ENCODE measurements around the gene SNAI3.

SNAI3 gene

DNA sequence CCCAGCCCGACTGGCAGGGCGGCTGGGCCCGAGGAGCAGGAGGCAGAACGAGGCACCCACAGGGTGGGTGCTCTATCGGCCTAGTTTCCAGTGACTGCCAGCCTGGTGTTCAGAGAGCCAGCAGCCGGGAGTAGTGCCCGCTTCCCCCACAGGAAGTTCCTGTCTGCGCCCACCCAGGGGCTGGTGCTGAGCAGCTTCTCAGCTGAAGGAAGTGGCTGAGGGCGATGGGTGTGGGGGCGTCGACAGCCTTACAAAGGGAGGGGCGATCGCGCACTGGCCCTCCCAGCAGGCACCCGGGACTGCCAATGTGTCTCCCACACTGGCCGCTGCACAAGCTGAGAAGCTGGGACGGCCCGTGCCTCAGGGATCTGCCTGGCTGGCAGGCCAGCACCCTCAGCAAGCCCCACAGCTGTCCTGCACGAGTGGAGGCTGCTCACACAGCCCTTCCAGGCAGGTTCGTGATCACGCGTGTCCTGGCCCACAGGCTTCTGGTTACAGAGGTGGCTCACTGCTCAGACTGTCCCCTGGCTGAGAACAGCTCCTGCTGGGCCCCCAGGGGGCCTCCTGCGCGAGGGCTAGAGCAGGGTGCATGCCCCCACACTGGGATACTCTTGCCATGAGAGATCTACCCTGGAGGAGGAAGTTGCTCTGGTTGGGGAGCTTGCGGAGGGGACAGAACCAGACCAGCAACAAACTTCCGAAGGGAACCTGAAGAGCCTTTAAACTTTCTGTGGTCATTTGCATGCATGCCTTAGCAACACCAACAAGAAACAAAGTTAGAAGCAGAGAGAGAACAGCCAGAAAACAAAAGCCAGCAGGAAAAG, 17.4 kb upstream of the SNAI3 start:
- peak; percentile 86 for DNase-seq

DNA sequence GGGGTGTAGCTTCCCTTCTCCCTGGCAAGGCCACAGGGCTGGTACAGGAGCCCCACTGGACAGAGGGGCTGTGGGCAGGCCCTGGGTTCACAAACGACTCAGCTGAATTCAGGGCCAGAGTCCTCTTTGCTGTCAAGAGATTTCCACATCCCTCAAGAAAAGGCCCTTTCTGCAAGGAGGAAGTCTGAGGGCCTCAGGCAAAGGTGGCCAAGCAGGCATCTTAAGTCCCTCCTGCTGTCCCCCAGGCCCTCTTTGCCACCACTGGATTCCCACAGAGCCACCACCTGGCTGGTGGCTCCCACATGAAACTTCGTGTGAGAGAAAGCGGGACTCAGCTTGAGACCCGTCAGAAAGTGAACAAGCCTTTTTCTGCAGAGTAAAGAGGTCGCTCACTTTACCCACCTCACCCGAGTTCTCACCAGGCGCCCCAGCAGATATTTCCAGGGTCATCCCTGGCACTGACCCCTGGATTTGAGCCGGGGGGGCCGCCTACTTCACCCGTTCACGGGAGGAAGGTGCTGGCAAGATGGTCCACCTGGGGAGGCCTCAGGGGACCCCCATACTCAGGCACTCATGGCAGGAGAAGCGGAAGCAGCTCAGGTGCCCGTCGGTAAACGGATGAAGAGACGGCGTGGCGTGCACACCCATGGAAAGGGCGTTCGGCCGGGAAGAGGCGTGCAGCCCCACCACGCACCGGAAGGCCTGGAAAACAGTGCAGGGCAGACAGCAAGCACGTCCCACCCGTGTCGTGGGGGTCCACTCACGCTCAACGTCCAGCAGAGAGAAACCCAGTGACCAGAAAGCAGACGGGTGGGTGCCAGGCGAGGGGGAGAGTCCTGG, 16.3 kb upstream of the SNAI3 start:
- no peak for DNase-seq

- DNase-seq = no peak
Measured at GRCh38 chr16:88701581-88702370, 15.5 kb upstream of the SNAI3 start.

DNA sequence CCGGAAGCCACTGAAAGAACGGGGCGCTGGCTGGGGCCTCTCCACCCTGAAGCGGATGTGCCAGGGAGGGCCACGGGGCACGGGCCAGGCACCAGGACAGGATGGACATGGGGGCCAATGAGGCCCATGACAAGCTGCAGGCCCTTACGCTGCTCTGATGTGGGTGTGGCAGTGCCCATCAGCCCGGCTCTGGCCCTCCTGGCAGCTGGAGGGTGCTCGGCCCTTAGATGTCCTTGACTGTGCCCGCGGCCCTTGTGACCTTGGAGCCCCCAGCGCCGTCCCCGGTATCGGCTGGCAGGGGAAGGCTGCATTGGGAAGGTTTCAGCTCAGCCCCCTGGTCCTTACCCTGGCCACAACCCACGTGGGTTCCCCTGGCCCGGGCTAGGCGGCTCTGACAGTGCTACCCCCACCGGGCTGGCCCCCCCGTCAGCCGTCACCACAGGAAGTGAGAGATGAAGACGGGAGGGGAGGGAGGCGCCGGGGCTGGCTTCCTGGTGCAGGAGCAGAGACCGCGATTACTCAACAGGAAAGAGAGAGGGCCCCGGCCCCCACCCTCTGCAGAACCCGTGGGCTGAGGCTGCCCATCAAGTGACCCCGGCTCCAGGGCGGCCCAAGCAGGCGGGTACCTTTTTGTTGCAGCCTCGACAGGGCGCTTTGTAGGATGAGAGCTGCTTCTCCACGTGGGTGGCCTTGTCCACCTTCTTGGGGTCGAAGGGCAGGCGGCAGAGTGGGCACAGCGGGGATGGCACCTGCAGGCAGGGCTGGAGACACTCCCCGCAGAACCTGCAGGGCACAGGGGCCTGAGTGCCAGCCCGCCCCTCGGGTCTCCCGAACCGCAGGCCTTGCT, 14.6 kb upstream of the SNAI3 start:
- DNase-seq = peak; percentile 98

- no peak for DNase-seq
Measured at GRCh38 chr16:88700322-88700635, 14.0 kb upstream of the SNAI3 start.

- DNase-seq = no peak
Measured at GRCh38 chr16:88699180-88699579, 12.9 kb upstream of the SNAI3 start.

DNA sequence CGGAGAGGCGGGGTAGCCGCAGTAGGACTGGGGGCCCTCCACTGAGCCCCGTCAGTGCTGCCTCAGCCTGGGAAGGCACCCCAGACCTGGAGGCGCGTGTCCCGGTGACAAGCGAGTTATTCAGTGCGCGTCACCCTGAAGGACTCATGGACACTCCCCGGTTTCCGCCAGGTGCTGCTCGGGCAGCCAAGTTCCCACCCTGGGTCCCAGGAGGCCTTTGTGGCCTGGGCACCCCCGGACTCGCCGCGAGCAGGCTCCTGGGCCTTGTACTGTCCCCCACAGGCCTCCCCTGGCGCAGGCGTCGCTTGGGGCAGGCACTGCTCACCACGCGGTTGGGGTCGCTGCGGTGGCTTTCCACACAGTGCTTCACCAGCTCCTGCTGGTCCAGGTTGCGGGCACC, 12.3 kb upstream of the SNAI3 start:
- DNase-seq = no peak

GRCh38 chr16:88697831-88698615, 11.7 kb upstream of the SNAI3 start:
- DNase-seq = no peak

DNA sequence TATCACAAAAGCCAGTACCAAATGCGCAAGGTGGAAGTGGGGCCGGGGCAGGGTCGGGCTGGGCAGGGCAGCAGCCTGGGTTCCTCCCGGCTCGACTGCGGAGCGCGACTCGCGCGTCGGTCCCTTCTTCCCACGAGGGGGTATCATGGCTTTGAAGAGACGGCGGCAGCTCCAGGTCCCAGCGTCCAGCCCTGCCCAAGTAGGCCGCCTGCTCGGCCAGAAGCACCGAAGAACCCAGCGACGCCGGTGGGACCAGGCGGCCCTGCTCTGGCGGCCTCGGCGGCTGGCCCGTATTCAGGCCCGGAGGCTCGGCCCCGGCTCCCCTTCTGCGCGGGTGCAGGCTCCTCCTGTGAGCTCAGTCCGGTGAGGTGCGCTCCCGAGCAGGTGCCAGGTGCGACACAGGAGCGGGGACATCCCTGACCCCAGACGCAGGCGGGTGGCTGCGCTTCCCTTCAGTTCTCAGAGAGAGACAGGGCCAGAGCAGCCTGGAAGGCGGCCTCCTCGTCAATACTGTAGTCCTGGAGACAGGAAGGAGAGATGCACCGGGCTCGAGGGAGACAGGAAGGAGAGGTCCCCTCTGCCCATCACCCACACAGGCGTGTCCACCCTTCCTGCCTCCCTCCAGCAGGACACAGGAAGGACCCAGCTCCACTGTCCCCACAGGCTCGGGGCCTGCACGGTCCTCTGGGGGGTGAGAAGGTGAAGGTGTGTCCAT, 11.0 kb upstream of the SNAI3 start:
- no peak for DNase-seq

DNA sequence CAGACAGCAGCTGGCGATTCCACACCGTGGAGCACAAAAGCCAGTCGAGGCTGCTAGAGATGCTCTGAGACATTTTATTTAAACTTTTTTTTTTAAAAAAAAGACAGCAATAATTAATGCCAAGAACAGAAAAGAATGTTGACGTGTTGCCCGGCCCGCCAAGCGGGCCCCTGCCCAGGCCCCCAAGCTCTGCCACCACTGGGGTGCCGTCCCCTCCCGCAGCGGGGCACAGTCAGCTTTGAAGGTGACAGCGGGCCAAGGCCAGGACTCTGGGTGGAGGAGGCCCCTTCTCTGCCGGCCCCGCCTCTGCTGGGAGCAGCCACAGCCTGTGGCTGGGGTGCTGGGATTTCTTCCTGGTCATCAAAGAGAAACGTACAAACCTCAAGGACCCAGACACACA, 10.1 kb upstream of the SNAI3 start:
- DNase-seq = no peak

DNA sequence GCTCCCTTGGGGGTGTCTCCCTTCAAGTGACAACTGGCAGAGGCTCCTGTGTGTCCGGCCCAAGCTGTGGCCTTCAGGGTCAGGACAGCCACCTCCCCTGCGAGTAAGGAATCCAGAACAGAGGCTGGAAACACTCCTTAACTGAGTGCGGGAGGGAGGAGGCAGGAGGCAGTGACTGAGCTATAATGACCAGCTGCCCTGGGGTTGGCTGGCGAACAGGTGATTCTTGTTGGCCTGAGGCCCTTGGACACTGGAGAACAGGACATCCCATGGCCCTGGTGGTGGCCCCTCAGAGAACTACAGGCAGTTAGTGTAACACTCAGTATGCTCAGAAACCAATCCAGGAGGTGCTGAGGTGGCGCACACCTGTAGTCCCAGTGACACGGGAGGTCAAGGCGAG, 9.4 kb upstream of the SNAI3 start:
- DNase-seq = no peak

DNA sequence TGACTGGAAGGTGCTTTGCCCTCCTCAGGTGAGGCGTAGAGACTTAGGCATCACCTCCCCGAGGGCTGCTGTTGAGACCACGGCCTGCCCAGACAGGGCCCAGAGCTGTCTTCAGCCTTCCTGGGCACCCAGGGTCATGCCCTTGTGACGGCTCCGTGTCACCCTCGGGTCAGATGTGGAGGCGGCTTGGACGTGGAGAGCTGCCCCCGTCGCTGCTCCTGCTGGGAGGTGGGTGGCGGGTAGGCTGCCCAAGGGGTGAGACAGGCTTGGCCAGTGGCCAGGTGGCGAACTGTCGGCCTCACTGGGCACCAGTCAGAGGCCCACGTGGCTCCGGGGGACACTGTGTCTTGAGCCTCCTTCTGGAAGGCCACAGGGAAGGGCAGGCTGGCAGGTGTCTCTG, 8.9 kb upstream of the SNAI3 start:
- no peak for DNase-seq

GRCh38 chr16:88694221-88695087, 8.1 kb upstream of the SNAI3 start:
- no peak for DNase-seq

DNA sequence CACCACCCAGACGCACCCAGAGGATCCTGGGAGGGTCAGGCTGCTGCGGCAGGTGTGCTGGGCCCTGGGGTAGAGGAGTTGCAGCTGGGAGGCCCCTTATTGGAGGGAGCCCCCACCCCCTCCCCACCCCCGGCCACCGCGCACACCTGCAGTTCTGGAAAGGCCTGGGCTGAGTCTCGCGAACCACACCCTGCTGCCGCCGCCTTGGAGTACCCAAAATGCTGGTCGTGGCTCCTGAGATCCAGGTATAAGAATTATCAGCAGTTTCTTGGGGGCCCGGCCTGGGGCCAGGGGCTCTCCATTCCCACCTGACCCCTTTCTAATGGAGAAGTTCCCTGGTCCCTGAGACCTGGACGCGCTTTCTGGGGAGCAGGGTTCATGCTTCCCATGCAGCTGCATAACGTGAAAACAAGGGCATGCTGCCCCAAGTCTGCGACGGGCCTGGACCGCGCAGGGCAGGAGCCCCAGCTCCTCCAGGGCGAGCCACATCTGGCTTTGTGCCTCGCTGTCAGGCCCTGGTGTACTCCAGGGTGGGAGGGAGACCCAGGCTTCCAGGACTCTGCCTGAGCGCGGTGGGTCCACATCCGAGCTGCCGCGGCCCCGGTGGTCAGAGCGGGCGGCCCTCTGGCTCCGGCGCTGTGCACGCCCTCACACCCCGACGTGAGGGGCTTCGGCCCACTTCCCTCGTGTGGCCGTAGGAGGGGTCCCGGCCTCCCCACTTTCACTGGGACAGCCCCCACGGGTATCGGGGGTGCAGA, 7.3 kb upstream of the SNAI3 start:
- no peak for DNase-seq

DNA sequence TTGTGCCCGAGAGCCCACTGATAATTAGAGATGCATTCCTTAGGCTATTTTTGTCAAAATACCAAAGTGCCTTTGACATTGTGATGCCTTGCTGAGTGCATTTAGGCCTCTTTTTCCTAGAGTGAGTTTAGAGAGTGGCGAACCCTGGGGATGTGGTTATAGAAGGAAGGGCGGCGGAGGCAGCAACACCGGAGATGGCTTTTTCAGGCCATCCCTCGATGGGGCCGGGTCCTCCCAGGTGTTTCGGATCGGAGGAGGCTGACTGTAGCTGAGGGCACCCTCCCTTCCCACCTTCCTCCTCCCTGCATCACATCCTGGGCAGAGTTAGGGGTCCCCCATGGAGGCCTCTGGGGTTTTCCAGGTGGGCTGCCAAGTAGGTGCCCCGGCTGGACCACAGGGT, 6.6 kb upstream of the SNAI3 start:
- no peak for DNase-seq

DNA sequence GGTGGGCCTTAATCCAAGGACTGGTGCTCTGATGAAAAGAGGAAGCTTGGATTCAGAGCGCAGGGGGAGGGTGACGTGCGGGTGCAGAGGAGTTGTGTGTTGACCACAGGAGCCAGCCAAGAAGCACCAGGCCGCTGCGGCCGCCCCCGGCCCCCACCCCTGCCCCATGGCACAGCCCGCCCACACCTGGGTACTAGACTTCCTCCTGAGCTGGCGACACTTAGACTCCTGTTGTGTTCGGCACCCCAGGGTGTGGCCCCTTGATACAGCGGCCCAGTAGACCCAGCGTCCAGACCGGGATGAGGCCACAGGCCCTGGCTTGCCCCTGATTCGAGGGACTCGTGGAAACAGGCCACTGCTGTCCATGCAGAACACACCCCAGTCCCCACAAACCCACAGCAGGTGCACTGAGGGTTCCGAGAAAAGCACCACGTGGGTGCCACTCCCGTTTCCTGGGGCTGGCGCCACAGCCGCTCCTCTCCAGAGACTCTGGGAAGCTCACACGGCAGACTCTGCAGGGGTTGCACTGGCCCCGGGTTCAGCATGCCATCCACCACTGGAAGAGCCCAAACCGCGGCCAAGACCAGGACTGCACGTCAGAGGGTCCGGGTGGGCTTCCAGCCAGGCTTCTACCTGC, 5.7 kb upstream of the SNAI3 start:
- no peak for DNase-seq

DNA sequence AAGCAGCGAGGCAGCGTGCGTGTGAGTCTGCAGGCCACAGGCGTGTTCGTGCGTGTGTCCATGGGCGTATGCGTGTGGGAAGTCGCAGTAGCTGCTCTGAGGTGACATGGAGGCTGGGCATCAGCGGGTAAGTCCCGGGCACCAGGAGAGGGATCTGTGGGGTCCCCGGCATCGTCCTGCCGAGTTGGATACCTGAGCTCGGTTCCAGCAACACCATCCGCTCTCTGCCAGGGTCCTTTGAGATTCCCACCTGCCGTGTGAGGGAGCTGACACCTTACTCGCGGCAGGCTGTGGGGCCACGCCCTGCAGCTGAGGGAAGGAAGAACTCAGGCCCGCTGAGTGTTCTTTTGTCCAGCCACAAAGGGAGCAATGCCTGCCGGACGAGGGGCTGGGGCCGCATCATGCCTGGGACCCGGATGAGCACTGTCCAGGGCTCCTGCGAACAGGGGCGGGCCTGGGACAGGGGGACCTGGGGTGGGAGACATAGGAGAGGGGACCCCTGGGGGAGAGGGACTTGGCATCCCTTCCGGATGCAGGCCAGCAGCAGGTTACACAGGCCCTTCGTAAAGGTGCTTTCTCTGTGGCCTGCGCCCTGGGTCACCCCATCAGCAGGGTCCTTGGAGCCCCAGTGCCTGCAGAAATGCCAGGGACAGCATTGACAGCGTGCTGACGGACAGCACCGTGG, 5.0 kb upstream of the SNAI3 start:
- DNase-seq = no peak
